ENCODE measurements around the gene SNRNP25.
A peak's percentile ranks its signal among the peaks of the same experiment; 100 is the strongest.

Gene SNRNP25

GRCh38 chr16:63998-64913 is 10.6 kb downstream of the SNRNP25 start:
- no peak for DNase-seq

DNA sequence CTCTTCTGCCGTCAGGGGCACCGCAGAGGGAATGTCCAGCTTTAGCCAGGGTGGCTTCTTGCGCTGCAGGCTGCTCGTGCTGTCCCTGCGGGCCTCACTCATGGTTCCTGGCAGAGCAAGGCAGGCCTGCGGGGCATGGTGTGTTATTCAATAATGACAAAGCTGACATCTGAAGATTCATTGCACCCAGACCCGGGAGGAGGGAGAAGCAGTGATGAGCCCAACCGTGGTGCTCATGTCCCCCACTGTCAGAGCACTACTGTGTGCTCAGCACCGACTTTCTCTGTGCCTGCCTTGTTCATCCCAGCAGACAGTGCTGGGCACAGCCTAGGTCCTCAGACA is 11.3 kb downstream of the SNRNP25 start:
- DNase-seq: no peak

GRCh38 chr16:65745-66144 is 12.1 kb downstream of the SNRNP25 start:
- DNase-seq: peak; percentile 91

DNA sequence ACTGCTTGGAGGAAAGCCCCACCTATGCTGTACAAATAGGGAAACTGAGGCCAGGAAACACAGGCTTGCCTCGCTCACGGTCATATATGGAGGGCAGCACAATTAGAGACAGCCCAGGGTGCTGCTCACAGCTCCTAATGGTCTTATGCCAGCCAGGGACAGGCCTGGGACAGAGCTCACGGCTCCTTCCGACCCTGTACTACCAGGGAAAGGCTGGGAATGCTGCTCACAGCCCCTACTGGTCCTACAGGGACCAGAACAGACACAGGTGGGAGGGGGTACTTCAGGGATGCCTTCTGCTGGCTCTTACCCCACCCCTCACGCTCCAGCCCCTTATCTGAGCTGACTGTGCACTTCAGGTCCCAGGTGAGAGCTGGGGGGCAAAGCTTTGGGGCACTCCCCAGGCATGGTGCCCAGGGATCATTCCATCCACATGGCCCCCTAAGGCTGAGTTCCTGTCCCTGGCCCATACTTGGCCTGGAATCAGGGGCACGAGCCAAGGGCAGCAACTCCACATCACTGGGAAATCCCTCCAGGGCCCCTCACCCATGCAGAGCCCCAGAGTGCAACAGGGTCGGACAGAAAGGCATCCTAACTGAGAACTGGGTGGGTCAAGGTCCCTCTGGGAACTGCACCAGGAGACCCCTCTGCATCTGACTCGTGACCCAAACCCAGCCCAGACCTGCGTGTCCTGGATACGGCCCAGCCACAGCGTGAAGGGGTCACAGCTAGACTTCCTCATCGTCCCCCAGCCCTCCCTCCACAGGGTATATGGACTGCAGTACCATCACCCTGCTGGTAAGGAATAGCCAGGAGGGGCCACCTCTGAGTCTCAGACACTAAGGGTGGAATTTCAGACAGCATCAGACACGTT is 12.9 kb downstream of the SNRNP25 start:
- DNase-seq: no peak

DNA sequence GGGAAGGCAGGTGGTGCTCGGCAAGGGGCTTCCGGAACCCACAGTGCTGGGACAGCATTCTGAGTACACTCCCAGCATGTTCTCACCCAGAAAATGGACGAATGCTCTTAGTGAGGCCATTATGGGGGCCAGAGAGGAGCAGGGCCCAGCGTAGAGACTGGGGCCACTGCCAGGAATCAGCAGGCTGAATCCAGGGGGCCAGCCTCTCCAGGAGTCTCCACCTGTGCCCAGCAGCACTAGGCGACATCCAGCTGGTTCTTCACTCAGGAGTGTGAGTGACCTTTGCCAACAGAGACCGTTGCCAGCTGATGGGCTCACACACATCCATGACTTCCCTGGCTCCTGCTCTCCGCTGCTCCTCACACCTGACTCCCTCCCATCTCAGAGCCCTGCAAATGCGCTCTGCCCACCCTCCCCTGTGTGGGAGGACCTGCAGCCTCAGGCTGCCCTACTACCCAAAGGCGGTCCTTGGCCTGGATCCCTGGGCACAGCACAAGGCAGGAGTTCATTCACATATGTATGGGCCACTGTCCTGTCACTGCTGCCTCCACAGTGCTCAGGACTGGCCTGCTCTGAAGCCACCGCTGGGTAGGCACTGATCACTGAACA is 13.7 kb downstream of the SNRNP25 start:
- DNase-seq: no peak

DNA sequence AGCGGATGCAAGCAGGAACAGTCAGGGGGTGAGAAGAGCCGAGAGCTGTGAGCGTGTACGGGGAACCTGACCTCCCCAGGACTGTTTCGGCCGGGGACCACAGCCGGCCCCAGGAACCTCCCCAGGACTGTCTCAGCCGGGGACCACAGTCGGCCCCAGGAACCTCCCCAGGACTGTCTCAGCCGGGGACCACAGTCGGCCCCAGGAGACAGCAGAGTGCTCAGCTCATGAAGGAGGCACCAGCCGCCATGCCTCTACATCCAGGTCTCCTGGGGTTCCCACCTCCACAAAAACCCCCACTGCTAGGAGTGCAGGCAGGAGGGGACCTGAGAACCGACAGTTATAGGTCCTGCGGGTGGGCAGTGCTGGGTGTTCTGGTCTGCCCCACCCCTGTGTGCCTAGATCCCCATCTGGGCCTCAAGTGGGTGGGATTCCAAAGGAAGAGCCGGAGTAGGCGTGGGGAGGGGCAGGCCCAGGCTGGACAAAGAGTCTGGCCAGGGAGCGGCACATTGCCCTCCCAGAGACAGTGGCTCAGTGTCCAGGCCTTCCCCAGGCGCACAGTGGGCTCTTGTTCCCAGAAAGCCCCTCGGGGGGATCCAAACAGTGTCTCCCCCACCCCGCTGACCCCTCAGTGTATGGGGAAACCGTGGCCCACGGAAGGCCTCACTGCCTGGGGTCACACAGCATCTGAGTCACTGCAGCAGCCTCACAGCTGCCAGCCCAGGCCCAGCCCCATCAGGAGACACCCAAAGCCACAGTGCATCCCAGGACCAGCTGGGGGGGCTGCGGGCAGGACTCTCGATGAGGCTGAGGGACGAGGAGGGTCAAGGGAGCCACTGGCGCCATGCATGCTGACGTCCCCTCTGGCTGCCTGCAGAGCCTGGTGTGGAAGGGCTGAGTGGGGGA is 14.5 kb downstream of the SNRNP25 start:
- DNase-seq: no peak

- no peak for DNase-seq
Measured at GRCh38 chr16:69181-69580, 15.6 kb downstream of the SNRNP25 start.

- DNase-seq: no peak
Measured at GRCh38 chr16:71210-71539, 17.5 kb downstream of the SNRNP25 start.

- no peak for DNase-seq
Measured at GRCh38 chr16:71540-72401, 18.1 kb downstream of the SNRNP25 start.

DNA sequence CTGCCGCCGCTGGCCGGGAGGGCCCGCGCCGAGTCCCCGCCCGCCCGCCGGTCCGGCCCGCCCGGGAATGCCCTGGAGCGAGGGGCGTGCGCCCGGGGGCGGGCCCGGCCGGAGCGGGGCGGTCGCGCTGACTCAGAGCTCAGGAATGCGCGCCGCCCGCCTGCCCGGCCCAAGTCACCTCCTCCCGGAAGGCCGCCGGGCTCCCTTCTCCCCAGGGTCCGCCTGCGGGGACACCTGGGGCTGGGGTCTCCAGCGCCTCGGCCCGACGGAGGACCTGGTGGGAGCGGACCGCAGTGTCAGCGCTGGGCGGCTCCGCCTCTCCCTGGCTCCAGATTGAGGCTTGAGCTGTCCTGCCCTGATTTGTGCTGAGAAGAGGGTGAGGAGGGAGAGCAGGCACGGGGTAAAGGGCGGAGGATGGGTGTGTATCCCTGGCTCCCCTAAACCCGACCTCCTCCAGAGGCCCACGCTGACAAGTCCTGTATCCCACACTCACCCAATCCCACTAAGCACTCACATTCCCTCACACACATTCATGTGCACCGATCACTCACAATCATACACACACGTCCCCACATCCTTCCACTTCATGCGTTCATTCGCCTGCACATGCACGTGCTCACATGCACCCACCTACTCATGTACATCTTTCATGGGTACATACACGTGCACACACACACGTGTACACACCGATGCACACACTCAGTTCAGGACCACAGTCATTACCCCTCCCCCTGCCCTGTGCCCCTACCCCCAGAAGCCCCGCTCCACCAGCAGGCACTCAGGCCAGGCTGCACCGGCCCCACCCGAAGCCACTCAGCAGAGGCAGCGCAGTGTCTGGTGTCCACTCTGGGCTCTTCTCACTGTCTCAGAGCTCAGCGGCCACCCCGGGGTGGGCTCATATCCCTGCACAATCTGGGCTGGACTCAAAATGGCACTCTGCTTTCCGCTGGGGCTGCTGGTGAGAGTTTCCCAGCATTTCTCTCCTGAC is 19.2 kb downstream of the SNRNP25 start, which contains the start of gene RHBDF1:
Gene RHBDF1 (minus strand): TSS at position 71 of the 988 bp plus-strand sequence. CDS start 7,616 bp downstream, outside the sequence.
- DNase-seq: peak; percentile 41

- DNase-seq: no peak
Measured at GRCh38 chr16:74051-74746, 20.6 kb downstream of the SNRNP25 start.

- DNase-seq: no peak
Measured at GRCh38 chr16:74747-75334, 21.2 kb downstream of the SNRNP25 start.

DNA sequence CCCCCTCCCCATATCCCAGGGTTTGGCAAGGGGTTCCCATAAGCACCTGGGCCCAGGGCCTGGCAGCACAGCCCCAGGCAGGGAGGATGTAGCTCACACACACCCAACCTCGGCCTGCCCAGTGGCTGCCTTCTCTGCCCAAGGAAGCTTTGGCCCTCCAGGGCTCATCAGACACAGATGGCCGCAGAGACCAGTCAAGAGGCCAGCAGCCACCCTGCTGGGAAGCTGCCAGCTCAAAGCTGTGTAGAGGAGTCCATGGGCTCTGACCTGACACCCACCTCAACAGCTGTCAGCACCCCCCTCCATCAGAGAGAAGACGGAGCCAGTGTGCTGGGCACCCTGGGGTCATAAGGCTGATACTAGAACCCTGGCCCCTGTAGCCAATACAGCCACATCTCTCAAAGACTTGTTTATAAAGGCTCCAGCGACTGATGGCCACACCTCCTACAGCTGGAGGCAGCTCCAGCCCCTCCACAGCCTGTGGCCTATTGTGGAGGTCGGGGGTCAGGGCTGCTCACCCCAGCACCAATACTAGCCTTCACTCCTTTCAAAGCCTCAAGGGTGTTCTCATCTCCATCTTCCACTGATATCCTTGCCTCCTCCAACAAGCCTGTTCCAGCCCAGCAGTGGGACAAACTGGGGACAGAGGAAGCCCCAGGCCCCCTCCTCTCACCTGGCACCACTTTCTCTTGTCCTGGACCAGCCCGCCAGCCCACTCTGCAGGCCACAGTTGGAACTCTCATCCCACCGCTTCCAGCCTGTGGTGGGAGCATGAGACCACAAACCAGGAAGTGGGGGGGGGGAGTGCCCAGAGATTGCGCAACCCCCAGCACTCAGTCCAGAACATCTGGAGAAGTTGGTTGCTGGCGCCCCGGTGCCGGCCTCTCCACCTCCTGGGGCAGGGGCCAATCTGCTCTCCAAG is 22.2 kb downstream of the SNRNP25 start:
- no peak for DNase-seq

DNA sequence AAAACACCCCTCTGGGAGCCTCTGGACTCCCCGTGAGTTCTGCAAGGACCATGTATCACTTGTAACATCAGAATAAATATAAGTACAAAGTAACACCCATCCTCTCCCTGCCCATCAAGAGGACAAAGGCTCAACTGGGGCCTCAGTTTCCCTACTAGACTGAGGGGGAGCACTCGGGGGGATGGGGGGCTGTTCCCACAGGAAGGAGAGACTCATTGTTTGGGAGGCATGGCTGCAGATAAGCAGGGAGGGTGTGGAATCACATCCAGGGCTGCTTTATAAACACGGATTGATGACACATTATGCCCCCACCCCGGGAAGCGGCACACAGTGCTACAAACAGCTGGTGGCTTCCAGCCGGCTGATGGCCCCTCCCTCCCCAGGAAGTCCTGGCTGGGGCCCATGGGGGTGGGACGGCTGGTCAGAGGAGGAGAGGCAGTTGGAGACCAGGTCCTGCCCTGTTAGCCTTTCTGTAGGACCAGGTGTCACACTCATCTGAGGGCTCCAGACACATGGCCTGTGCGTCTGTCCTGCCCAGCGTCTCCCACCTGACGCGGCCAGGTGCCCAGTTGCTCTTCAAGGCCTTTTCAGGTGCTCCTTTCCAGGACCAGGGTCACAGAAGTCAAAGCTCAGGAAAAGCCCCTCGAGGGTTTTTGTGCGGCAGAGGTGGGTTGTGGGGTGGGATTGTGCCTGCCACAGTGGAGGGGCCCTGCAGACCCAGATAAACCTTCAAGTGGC is 23.1 kb downstream of the SNRNP25 start:
- DNase-seq: no peak

- peak; percentile 63 for DNase-seq
Measured at GRCh38 chr16:77273-77806, 23.7 kb downstream of the SNRNP25 start.

- DNase-seq: peak; percentile 90
Measured at GRCh38 chr16:77807-78443, 24.3 kb downstream of the SNRNP25 start, which contains the start of gene MPG. MPG (plus strand) TSS chr16:78225; CDS start chr16:78310, 85 bp downstream.

Measured in stimulated activated CD4-positive, alpha-beta T cell treated with anti-CD3 and anti-CD28 coated beads, Interleukin-15, amount 100 ng/mL, for 24 hours (primary cell).